SK-N-SH (cell line): Measurements from ENCODE around the gene CIAO2B. TPM values are rescaled to one million over a fixed set of nuclear protein-coding genes. Genes with fewer than 3 reads are reported as not detected.

Source experiments
- CTCF ChIA-PET: fragments of 300-600, 350-600 bp; formaldehyde crosslinking; extraction: SDS; loops from one replicate; lab custom pipeline; 2021; lab: Yijun Ruan, JAX
- POLR2A ChIA-PET: fragments of 350-600 bp; sonication (Branson Sonifier 250); formaldehyde crosslinking; extraction: SDS; loops from one replicate; lab custom pipeline; 2020; ENCODE audit warnings: antibody characterized with exemption, inconsistent platforms; lab: Yijun Ruan, JAX
- DNase-seq: peaks from one replicate; pipeline ENCODE4 v3.0.0; 2012
- H2AFZ ChIP-seq: fragments of 200-600 bp; sonication (generic); 2 replicates; pipeline ENCODE4 v1.8.1; 2016; ENCODE audit warnings: antibody characterized with exemption, mild to moderate bottlenecking, low read depth
- H3F3A ChIP-seq: fragments of 200-600 bp; sonication (generic); replicated peaks from 2 replicates; pipeline ENCODE3; 2016; ENCODE audit warnings: antibody characterized with exemption, mild to moderate bottlenecking; ENCODE audit not compliant: insufficient read depth
- H3K27ac ChIP-seq, 2 experiments: fragments of 200-500 bp in 1 of 2; fragments of 200-600 bp in 1 of 2; sonication (Bioruptor generic) in 1 of 2; sonication (generic), shearing (Covaris generic) in 1 of 2; 2 replicates each; pipeline versions ENCODE4 v1.5.1 to v1.6.1; 2014 to 2016; ENCODE audit warnings: low read depth in 2 of 2, inconsistent platforms in 1 of 2, low read length in 1 of 2, mild to moderate bottlenecking in 1 of 2, mixed read lengths in 1 of 2
- H3K27me3 ChIP-seq: fragments of 200-600 bp; sonication (generic), shearing (Covaris generic); 2 replicates; pipeline ENCODE4 v1.6.1; 2016; ENCODE audit warnings: mixed run types; ENCODE audit not compliant: insufficient read depth
- H3K36me3 ChIP-seq, 2 experiments: fragments of 200-500 bp in 1 of 2; fragments of 200-600 bp in 1 of 2; sonication (Bioruptor generic) in 1 of 2; sonication (generic) in 1 of 2; replicated peaks in 1 of 2; 2 replicates each; pipeline versions ENCODE3 to v1.5.1; 2014 to 2016; ENCODE audit warnings: low read length in 1 of 2, mild to moderate bottlenecking in 1 of 2; ENCODE audit not compliant: insufficient read depth in 2 of 2, control insufficient read depth in 1 of 2
- H3K4me1 ChIP-seq, 2 experiments: fragments of 200-500 bp in 1 of 2; fragments of 200-600 bp in 1 of 2; sonication (Bioruptor generic) in 1 of 2; sonication (generic), shearing (Covaris generic) in 1 of 2; 2 replicates each; pipeline versions ENCODE4 v1.5.1 to v1.6.1; 2014 to 2016; ENCODE audit warnings: low read depth in 1 of 2, low read length in 1 of 2, mixed run types in 1 of 2; ENCODE audit not compliant: insufficient read depth in 2 of 2, control insufficient read depth in 1 of 2
- H3K4me2 ChIP-seq: fragments of 200-600 bp; sonication (generic), shearing (Covaris generic); 2 replicates; pipeline ENCODE4 v1.6.1; 2017; ENCODE audit warnings: mixed run types
- H3K4me3 ChIP-seq, 2 experiments: fragments of 200-500 bp in 1 of 2; fragments of 200-600 bp in 1 of 2; sonication (Bioruptor generic) in 1 of 2; sonication (generic), shearing (Covaris generic) in 1 of 2; 2 replicates each; pipeline versions ENCODE4 v1.5.1 to v1.8.1; 2014 to 2016; ENCODE audit warnings: low read depth in 2 of 2, inconsistent platforms in 1 of 2, low read length in 1 of 2, mild to moderate bottlenecking in 1 of 2, mixed read lengths in 1 of 2, moderate library complexity in 1 of 2
- H3K79me2 ChIP-seq: fragments of 200-600 bp; sonication (generic); 2 replicates; pipeline ENCODE4 v1.8.1; 2017; ENCODE audit warnings: mild to moderate bottlenecking; ENCODE audit not compliant: insufficient read depth
- H3K9ac ChIP-seq: fragments of 200-600 bp; sonication (generic); 2 replicates; pipeline ENCODE4 v1.6.1; 2017; ENCODE audit warnings: mixed run types
- H3K9me2 ChIP-seq: fragments of 200-600 bp; sonication (generic); 2 replicates; pipeline ENCODE4 v1.6.1; 2017; ENCODE audit warnings: mixed run types
- H3K9me3 ChIP-seq: fragments of 200-600 bp; sonication (generic); 2 replicates; pipeline ENCODE4 v1.6.1; 2017; ENCODE audit warnings: mixed run types, mild to moderate bottlenecking, moderate library complexity
- H4K20me1 ChIP-seq: fragments of 200-600 bp; sonication (generic); 2 replicates; pipeline ENCODE4 v1.6.1; 2017; ENCODE audit warnings: mild to moderate bottlenecking, mixed run types; ENCODE audit not compliant: insufficient read depth
- CHD2 ChIP-seq: fragments of 150-350 bp; IDR thresholded peaks from 2 replicates; pipeline ENCODE4 v1.6.1; 2018; ENCODE audit warnings: low read length; ENCODE audit not compliant: partially characterized antibody
- CTCF ChIP-seq: fragments of 200-600 bp; sonication (generic); IDR thresholded peaks from 2 replicates; pipeline ENCODE4 v1.6.1; 2017; ENCODE audit warnings: antibody characterized with exemption, mild to moderate bottlenecking, moderate library complexity
- EZH2phosphoT487 ChIP-seq: fragments of 200-600 bp; sonication (generic); IDR thresholded peaks from 2 replicates; pipeline ENCODE4 v1.6.1; 2017; ENCODE audit warnings: low read depth, mixed run types, mild to moderate bottlenecking, antibody characterized with exemption, moderate library complexity, borderline replicate concordance
- FOXM1 ChIP-seq: IDR thresholded peaks from 2 replicates; pipeline ENCODE4 v1.4.0; 2012; ENCODE audit warnings: low read depth, mild to moderate bottlenecking
- GATA2 ChIP-seq: sonication (generic); formaldehyde crosslinking; IDR thresholded peaks from 2 replicates; pipeline ENCODE4 v1.5.0; 2020; ENCODE audit warnings: mild to moderate bottlenecking, missing genetic modification reagents
- JUND ChIP-seq: IDR thresholded peaks from 2 replicates; pipeline ENCODE4 v1.4.0; 2012
- RFX5 ChIP-seq: IDR thresholded peaks from 2 replicates; pipeline ENCODE4 v1.6.1; 2012; ENCODE audit warnings: mild to moderate bottlenecking, improper control_type of control experiment, low read length
- USF1 ChIP-seq: IDR thresholded peaks from 2 replicates; pipeline ENCODE4 v1.4.0; 2012; ENCODE audit warnings: low read depth, borderline replicate concordance
- YY1 ChIP-seq: IDR thresholded peaks from 2 replicates; pipeline ENCODE4 v1.4.0; 2012; ENCODE audit warnings: low read depth, mild to moderate bottlenecking
- WGBS: methylation state at CpG from one replicate; pipeline ENCODE4 v1.1.6; 2017; ENCODE audit warnings: low lambda C conversion rate; 5-methylcytosine and 5-hydroxymethylcytosine counted together
- polyA plus RNA-seq, 3 experiments: library from polyadenylated mRNA; depleted of rRNA; stranded (reverse); fragments of >200 nt; gene quantifications; 2 replicates each; pipeline ENCODE4 v1.2.3, GENCODE V29; 2012
- TF ChIP-seq, protein P1 (sequence below): fragments of 150-350 bp; IDR thresholded peaks from 2 replicates; pipeline ENCODE4 v1.6.1; 2016; ENCODE audit warnings: mild to moderate bottlenecking, low read depth, low read length
- TF ChIP-seq, protein P2 (sequence below): IDR thresholded peaks from 2 replicates; pipeline ENCODE4; 2012
- TF ChIP-seq, protein P3 (sequence below): fragments of 150-350 bp; IDR thresholded peaks from 2 replicates; pipeline ENCODE4 v1.6.1; 2017; ENCODE audit warnings: antibody characterized with exemption, low read length, low read depth, borderline replicate concordance

CIAO2B gene
- polyA plus RNA-seq, 1 of the 3 experiments (the other 2 are of a cell fraction): 665 TPM

GRCh38 chr16:66940236-66940635 is 6.0 kb upstream of the CIAO2B start:
- no peak overlapping the region for H3K4me2 ChIP-seq
- H3K79me2 ChIP-seq: peaks cover 33% of the 10 kb centered on the region
- peaks cover 24 to 58% of the 10 kb centered on the region in 2 experiments for H3K36me3 ChIP-seq
- TF ChIP-seq, protein P1, sequence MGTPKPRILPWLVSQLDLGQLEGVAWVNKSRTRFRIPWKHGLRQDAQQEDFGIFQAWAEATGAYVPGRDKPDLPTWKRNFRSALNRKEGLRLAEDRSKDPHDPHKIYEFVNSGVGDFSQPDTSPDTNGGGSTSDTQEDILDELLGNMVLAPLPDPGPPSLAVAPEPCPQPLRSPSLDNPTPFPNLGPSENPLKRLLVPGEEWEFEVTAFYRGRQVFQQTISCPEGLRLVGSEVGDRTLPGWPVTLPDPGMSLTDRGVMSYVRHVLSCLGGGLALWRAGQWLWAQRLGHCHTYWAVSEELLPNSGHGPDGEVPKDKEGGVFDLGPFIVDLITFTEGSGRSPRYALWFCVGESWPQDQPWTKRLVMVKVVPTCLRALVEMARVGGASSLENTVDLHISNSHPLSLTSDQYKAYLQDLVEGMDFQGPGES: no peak
- TF ChIP-seq, protein P2, sequence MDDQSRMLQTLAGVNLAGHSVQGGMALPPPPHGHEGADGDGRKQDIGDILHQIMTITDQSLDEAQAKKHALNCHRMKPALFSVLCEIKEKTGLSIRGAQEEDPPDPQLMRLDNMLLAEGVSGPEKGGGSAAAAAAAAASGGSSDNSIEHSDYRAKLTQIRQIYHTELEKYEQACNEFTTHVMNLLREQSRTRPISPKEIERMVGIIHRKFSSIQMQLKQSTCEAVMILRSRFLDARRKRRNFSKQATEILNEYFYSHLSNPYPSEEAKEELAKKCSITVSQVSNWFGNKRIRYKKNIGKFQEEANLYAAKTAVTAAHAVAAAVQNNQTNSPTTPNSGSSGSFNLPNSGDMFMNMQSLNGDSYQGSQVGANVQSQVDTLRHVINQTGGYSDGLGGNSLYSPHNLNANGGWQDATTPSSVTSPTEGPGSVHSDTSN: no peak
- TF ChIP-seq USF1 (no peak), YY1 (no peak), EZH2phosphoT487 (no peak), CTCF (no peak), FOXM1 (no peak), JUND (no peak), RFX5 (no peak), CHD2 (no peak), GATA2 (CRISPR knock-in tag) (no peak)
- TF ChIP-seq, protein P3, sequence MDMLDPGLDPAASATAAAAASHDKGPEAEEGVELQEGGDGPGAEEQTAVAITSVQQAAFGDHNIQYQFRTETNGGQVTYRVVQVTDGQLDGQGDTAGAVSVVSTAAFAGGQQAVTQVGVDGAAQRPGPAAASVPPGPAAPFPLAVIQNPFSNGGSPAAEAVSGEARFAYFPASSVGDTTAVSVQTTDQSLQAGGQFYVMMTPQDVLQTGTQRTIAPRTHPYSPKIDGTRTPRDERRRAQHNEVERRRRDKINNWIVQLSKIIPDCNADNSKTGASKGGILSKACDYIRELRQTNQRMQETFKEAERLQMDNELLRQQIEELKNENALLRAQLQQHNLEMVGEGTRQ: no peak
- CTCF ChIA-PET: interaction anchor here (1.0 to 3.9 kb wide), 2 partner anchors 12 to 45 kb away, joined by 3 to 20 read pairs; no protein-coding TSS in a partner anchor
- no peak overlapping the region for H3K4me3 ChIP-seq
- no peaks in the 10 kb centered on the region for H3K9me2 ChIP-seq
- POLR2A ChIA-PET: no interaction called here
- H3F3A ChIP-seq: peaks cover 5% of the 10 kb centered on the region
- peaks cover 0 to 11% of the 10 kb centered on the region in 2 experiments; a peak in 1 of 4 replicates for H3K4me1 ChIP-seq
- H2AFZ ChIP-seq: no peak overlapping the region
- 95% methylated on average over 10 of the region's 16 CpGs for WGBS
- no peak overlapping the region for H3K27ac ChIP-seq
- H3K9me3 ChIP-seq: no peaks in the 10 kb centered on the region
- no peaks in the 10 kb centered on the region for H3K27me3 ChIP-seq
- no peak overlapping the region for H3K9ac ChIP-seq
- no peak for DNase-seq
- peaks cover 24% of the 10 kb centered on the region for H4K20me1 ChIP-seq
